GM12892 (cell line): ENCODE data around the gene MYH9.

ENCODE experiments used
- POLR2A ChIP-seq: IDR thresholded peaks from 2 replicates; pipeline ENCODE4 v1.6.1; 2011; ENCODE audit warnings: low read depth, low read length, control low read depth
- TAF1 ChIP-seq: IDR thresholded peaks from 2 replicates; pipeline ENCODE4 v1.6.1; 2011; ENCODE audit warnings: low read depth, mild to moderate bottlenecking, control low read depth, low read length, borderline replicate concordance

DNA sequence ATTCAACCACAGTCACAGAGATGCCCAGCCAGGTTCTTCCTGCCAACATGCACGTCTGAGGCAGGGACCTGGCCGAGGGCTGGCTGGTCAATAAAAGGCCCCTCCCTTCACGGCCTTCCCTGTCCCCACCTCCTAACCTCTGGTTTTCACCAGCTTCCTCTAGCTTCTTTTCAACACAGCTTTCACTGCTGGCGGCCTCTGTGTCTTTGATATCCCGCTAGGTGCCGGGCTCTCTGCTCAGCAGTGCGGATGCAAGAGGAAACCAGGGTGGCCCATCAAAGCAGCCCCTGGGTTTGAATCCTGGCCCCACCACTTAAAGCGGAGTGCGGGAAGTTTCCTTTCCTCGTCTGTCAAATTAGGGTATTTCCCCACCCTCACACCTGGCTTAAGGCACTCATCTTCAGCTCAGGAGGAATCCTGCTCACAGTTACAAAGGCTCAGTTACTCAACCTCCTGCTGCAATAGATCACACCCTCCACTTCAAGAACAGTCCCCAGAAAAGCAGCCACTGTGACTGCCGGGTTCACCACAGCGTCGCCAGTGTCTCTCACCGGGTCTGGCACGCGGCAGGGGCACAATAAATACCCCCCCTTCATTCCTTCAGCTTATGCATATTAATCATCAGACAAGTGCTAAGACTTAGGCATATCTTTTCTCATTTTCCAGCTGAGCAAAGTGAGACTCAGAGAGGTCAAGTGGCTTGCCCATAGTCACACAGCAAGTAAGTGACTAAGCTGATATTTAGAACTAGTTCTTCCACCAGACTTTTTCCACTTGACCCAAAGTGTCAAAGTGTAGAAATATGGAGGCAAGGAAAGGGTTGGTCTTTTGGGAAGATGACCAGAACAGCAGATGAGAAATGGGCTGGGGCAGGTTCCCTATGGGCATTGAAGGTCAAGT, 48.0 kb upstream of the MYH9 start:
- TF ChIP-seq POLR2A, result no peak
- no peak for TF ChIP-seq TAF1
